IMR-90 (cell line): ENCODE measurements around the gene PRKAR1B.

Experiments
- BHLHE40 ChIP-seq: fragments of 150-350 bp; IDR thresholded peaks from 2 replicates; pipeline ENCODE4 v1.6.1; 2016; ENCODE audit warnings: mild to moderate bottlenecking, low read depth, low read length
- CHD1 ChIP-seq: IDR thresholded peaks from 2 replicates; pipeline ENCODE4 v1.6.1; 2012; ENCODE audit warnings: low read depth, low read length, improper control_type of control experiment
- MXI1 ChIP-seq: IDR thresholded peaks from 2 replicates; pipeline ENCODE4 v1.6.1; 2012; ENCODE audit warnings: low read depth, mild to moderate bottlenecking, low read length, moderate library complexity, borderline replicate concordance
- POLR2A ChIP-seq: IDR thresholded peaks from 2 replicates; pipeline ENCODE4 v1.6.1; 2012; ENCODE audit warnings: mild to moderate bottlenecking, low read depth, low read length
- RAD21 ChIP-seq: IDR thresholded peaks from 2 replicates; pipeline ENCODE4 v1.6.1; 2012; ENCODE audit warnings: low read length, improper control_type of control experiment
- TF ChIP-seq, protein P1 (sequence below): conservative IDR thresholded peaks from 2 replicates; pipeline ENCODE4 v1.5.1; 2012; ENCODE audit warnings: mild to moderate bottlenecking, low read depth, low read length, improper control_type of control experiment

DNA sequence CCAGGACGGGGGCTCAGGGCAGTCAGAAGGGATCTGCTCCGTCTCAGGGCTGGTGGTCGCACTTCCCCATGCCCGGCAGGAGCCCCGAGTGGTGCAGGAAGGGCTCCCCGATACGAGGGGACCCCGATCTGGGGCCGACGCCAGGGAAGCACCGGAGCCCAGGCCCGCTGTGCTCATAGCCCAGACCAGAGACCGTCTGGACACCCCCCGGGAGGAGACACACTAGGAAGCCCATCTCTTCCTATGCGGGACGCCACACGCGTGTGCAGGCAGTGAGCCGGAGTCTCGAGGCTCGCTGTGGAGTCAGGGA lies 167.7 kb downstream of the PRKAR1B start:
- TF ChIP-seq, protein P1, sequence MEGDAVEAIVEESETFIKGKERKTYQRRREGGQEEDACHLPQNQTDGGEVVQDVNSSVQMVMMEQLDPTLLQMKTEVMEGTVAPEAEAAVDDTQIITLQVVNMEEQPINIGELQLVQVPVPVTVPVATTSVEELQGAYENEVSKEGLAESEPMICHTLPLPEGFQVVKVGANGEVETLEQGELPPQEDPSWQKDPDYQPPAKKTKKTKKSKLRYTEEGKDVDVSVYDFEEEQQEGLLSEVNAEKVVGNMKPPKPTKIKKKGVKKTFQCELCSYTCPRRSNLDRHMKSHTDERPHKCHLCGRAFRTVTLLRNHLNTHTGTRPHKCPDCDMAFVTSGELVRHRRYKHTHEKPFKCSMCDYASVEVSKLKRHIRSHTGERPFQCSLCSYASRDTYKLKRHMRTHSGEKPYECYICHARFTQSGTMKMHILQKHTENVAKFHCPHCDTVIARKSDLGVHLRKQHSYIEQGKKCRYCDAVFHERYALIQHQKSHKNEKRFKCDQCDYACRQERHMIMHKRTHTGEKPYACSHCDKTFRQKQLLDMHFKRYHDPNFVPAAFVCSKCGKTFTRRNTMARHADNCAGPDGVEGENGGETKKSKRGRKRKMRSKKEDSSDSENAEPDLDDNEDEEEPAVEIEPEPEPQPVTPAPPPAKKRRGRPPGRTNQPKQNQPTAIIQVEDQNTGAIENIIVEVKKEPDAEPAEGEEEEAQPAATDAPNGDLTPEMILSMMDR, result no peak
- TF ChIP-seq RAD21 (no peak), MXI1 (no peak), CHD1 (no peak), POLR2A (no peak), BHLHE40 (no peak)
